Amniotic epithelial cell (primary cell): ENCODE results near the gene WDR74.
"Not testable (repeated sequence)": the region's sequence is repeated elsewhere in the genome, so short reads cannot be mapped to it uniquely, and the experiment has no call there.

Source experiments
- DNase-seq: peaks from one replicate; pipeline ENCODE4 v3.0.0-alpha.2; 2010; ENCODE audit warnings: low read depth

The WDR74 gene

GRCh38 chr11:62859281-62859703, 19.9 kb upstream of the WDR74 start:
- not testable (repeated sequence) for DNase-seq

- DNase-seq, result no peak
These were observed 18.8 kb upstream of the WDR74 start for GRCh38 chr11:62858201-62858600.

GRCh38 chr11:62857541-62857982, 18.2 kb upstream of the WDR74 start:
- DNase-seq, result no peak

GRCh38 chr11:62856333-62856895, 17.0 kb upstream of the WDR74 start:
- DNase-seq, result no peak

GRCh38 chr11:62855571-62856332, 16.4 kb upstream of the WDR74 start:
- DNase-seq, result peak; percentile 96

- no peak for DNase-seq
These were observed 15.6 kb upstream of the WDR74 start for GRCh38 chr11:62854825-62855570.

- DNase-seq, result no peak
These were observed 14.8 kb upstream of the WDR74 start for GRCh38 chr11:62854013-62854824.

GRCh38 chr11:62853279-62853965, 14.0 kb upstream of the WDR74 start:
- DNase-seq, result no peak

GRCh38 chr11:62852523-62853188, 13.3 kb upstream of the WDR74 start:
- no peak for DNase-seq

- DNase-seq, result no peak
These were observed 12.6 kb upstream of the WDR74 start for GRCh38 chr11:62851807-62852522.

GRCh38 chr11:62850911-62851806, 11.8 kb upstream of the WDR74 start:
- no peak for DNase-seq

GRCh38 chr11:62847767-62848314, 8.5 kb upstream of the WDR74 start:
- no peak for DNase-seq

- no peak for DNase-seq
These were observed 6.8 kb upstream of the WDR74 start for GRCh38 chr11:62846177-62846576.

- no peak for DNase-seq
These were observed 4.8 kb upstream of the WDR74 start for GRCh38 chr11:62844154-62844553.

GRCh38 chr11:62843466-62843865, 4.1 kb upstream of the WDR74 start:
- DNase-seq, result no peak

GRCh38 chr11:62842891-62843290, 3.5 kb upstream of the WDR74 start:
- DNase-seq, result not testable (repeated sequence)

GRCh38 chr11:62842171-62842741, 2.9 kb upstream of the WDR74 start:
- DNase-seq, result no peak

GRCh38 chr11:62841361-62842170, 2.2 kb upstream of the WDR74 start:
- DNase-seq, result peak; percentile 100
